GM20431 (cell line): ENCODE results near the gene ZNF3.

Experiments
- in situ Hi-C: fragments of 300-500 bp; cut with MseI, MboI; formaldehyde crosslinking; loops from one replicate; pipeline ENCODE4 v1.15.0; 2020; ENCODE audit warnings: low sequenced_read_pairs; ENCODE audit not compliant: unreplicated experiment

Gene ZNF3

DNA sequence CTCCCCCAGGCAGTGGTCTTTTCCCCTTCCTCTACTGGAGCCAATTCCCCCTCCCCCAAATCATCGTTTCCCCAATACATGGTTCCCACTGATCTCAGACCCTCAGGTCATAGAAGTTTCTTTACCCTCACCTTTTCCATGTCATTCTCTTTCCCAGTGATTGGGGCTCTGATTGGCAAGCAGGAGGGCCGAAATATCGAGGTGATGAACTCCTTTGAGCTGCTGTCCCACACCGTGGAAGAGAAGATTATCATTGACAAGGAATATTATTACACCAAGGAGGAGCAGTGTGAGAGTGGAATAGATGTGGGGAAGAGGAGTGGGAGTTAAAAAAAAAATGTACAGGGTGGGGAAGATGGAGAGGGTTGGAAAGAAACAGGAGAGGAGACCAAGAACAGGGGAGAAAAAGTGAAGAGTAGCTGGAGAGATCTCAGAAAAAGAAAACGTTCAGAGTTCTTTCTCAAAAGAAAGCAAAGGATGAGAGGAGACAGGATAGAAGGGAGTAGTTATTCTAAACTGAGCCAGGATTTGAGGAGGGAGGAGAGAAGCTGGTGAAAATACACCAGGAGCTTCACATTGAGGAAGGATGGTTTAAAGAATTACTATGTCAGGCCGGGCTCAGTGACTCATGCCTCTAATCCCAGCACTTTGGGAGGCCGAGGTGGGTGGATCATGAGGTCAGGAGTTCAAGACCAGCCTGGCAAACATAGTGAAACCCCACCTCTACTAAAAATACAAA lies 8.1 kb upstream of the ZNF3 start:
- in situ Hi-C loops = no loop called here

DNA sequence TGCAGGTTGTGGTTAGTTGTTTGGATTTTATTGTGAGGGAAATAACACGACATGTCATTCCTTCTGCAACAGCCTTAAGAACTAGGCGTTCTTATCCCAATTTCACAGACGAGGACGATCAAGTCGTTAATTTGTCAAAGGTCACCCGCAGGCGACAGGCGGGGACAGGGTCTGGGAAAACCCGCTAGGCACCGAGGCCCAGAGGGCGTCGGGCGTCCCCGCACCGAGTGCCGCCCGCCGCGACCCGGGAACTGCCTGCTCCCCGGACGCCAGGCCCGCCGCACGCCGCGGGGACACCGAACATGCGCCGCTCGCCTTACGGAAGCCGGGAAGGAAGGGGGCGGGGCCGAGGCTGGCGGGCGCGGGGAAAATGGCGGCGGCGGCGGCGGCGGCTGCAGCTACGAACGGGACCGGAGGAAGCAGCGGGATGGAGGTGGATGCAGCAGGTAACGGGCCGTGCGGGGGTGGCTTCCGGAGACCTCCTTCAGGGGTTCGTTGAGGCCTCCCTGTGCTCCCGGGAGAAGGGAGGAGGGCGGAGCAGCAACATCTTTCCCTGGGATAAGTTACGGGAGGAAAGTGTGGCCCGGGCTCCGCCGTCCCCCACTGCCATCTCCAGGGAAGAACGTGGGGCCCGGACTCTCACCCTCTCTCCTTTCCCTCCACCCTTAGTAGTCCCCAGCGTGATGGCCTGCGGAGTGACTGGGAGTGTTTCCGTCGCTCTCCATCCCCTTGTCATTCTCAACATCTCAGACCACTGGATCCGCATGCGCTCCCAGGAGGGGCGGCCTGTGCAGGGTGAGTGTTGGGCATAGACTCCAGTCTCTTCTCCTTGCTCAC lies 7.3 kb upstream of the ZNF3 start, which contains the start of gene COPS6:
COPS6 (plus strand) TSS at position 349 of the 837 bp plus-strand sequence; CDS start at position 371, 22 bp downstream.
- in situ Hi-C loops = no loop called here

DNA sequence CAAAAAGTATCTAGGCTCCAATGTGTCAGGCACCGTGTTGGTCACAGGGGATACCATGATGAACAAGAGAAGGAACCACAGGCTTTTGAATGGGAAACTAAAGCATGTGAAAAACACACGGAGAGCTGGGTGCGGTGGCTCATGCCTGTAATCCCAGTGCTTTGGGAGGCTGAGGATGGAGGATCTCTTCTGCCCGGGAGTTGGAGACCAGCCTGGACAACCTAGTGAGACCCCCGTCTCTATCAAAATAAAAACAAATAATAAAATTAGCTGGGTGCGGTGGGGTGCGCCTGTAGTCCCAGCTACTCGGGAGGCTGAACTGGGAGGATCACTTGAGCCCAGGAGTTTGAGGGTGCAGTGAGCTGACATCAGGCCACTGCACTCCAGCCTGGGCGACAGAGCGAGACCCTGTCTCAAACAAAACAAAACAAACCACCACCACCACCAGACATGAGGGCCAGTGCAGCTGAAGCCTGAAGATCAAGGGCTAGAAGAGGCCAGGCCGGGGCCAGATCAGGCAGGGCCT lies 6.6 kb upstream of the ZNF3 start:
- in situ Hi-C loops = no loop called here

DNA sequence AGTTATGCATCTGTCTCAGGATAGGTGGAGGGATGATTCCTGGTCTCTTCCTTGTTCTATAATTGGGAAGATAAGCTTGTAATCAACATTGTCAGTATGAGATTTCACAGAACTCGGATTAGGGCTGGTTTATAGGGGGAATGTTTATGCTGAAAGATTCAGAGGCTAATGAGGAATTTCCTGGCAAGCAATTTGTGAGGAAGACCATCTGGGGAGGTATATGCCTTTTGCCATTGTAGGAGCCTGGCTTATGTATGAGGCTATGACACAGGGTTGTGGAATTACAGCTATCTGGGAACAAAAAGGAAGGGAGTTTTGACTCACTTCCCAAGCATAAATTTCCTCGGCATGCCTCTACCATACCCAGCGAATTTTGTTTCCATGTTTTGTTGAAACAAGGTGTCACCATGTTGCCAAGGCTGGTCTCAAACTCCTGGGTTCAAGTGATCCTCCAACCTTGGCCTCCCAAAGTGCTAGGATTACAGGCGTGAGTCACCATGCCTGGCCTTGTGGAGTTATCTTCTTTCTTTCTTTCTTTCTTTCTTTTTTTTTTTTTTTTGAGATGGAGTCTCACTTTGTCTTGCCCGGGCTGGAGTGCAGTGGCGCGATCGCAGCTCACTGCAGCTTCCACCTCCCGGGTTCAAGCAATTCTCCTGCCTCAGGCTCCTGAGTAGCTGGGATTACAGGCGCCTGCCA lies 5.7 kb upstream of the ZNF3 start:
- in situ Hi-C loops = no loop called here

DNA sequence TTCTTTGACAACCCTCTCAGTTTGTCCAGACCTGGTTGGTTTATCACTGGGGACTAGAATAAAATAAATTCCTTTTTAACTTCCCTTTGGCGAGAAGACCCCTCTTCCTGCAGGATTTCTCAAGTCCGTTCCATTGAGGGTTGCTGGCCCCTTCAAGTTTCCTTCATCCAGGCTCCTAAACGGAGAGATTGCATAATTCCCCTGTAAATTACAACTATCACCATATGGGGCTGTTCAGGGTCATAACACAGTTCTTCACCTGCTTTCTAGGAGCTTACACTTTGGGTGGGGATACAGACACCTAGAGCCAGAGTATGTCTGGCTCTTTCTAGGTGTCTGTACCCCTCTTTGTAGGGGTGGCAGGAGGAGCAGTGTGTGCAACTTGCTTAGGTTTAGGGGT lies 4.0 kb upstream of the ZNF3 start:
- in situ Hi-C loops = no loop called here

DNA sequence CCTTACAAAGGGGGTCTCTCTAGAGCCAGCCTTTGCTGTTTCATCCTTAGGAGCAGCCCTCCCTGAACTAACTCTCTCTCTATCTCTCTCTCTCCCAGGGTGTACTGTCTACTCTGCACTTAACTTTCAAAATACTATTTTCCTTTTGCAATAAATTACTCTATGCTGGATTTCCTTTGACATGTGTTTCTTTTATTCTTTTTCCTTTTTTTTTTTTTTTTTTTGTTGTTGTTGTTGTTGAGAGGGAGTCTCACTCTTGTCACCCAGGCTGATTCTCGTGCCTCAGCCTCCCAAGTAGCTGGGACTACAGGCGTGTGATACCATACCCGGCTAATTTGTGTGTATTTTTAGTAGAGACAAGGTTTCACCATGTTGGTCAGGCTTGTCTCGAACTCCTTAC lies 1.5 kb upstream of the ZNF3 start:
- in situ Hi-C loops = no loop called here

DNA sequence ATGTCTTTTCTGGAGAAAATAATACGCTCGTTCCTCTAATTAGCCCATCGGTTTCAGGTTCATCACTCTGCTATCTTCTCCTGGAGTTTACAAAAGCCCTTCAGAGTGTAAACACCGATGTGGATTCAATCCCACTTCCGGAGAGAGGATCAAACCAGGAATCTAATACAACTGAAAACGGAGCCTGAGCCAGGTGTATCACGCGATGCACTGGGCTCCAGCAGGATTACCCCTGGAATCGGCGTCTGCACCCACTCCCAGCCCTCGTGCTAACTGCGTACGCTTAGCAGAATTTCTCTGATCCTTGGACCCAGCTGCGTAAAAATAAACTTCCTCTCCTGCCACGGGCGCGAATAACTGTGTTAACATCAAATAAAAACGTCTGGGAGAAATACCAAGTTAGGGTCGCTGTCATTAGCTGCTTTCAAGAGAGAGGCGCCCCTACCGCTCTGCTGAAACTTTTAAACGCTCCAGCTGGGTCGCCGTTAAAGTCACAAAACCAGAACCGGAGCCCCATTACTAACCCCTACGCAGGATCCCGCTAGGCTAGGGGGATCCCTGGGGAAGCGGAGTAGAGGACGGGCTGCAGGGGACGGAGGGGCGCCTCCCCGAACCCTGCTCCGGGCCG lies 502 bp downstream of the ZNF3 start:
- in situ Hi-C loops = no loop called here

DNA sequence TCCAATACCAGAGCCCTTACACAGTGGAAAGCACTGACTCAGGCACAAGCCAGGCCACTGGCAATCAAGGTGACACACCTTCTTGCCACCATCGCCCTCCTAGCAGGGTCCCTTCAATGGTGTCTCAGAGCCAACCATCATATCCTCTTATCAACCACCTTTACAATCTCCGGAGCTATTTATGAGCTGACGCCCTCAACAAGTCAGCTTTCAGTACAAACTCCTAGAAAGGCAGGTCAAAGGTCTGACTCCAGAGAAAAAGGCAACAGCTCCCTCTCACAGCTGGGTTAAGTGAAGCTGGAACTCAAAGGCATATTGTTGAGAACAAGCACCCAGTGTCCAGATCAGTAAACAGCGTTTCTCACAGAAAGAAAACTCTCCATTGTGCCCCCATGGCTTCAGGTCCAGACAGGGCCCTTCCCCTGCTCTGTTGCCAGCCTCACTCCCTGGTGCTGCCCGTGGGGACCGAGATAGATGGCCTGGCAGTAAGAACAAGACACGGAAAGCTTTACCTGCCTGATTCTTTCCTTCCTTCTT lies 2.4 kb downstream of the ZNF3 start:
- in situ Hi-C loops = no loop called here

DNA sequence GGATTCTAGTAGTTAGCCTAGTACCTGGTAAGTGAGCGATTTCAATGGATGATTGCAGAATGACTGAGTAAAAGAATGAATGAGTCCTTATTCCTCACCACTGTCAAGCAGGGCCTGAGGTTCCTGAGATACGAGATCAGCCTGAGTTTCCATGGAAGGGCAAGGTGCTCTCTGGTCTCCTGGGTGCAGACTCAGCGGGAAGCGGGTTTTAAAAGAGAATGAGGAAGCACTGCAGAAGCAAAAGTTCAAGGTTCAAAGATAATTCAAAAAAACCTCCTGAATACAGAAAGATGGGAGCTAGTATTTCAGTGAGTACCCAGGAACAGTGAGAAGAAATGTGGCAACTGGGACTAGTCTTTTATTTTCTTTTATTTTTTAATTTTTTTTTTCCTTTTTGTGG lies 4.3 kb downstream of the ZNF3 start:
- in situ Hi-C loops = no loop called here

DNA sequence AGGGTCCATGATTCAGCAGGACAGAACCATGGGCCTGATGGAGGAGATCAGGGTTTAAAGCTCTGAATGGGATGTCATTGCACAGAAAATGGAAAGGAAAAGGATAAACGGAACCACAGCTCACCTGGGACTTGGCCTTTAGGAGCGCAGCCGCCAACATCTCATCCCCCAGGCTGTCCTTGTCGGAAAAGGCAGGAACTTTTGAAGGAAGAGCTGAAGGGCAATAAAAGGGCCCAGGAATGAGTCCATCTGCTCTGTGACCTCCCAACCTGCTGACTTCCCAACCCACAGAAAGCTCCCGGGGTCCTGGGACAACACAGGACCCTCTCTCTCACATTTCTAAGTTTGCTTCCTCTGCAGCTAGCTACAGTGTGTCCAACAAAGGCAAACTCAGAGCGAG lies 6.1 kb downstream of the ZNF3 start:
- in situ Hi-C loops = no loop called here

DNA sequence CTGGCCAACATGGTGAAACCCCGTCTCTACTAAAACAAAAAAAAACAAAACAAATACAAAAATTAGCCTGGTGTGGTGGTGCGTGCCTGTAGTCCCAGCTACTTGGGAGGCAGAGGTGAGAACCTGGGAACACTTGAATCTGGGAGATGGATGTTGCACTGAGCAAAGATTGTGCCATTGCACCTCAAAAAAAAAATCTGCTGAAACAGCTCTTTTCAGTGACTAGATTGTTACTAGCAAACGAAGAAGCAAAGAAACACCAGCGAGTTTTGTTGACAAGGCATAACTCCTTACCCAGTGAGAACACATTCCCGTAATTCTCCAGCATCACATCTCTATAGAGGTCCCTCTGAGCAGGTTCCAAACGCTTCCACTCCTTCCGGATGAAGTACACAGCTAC lies 6.7 kb downstream of the ZNF3 start:
- in situ Hi-C loops = no loop called here

DNA sequence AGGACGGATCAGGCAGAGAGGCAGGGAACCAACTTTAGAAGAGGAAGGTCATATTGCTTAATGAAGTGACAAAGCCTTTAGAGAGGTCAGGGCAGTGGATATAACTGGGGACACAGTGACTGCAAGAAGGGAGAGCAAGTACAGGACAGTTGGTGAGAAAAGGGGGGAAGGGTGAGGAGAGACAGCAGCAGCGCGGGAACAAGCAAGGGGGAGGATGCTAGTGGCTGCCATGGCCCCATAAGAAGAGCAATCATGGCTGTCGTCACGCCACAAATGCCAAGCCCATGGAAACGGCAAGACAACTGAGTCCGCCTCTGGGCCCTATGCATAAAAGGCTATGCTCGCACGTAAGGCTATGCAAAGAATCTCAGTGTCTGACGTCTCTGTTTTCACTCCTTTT lies 9.1 kb downstream of the ZNF3 start:
- in situ Hi-C loops = no loop called here

DNA sequence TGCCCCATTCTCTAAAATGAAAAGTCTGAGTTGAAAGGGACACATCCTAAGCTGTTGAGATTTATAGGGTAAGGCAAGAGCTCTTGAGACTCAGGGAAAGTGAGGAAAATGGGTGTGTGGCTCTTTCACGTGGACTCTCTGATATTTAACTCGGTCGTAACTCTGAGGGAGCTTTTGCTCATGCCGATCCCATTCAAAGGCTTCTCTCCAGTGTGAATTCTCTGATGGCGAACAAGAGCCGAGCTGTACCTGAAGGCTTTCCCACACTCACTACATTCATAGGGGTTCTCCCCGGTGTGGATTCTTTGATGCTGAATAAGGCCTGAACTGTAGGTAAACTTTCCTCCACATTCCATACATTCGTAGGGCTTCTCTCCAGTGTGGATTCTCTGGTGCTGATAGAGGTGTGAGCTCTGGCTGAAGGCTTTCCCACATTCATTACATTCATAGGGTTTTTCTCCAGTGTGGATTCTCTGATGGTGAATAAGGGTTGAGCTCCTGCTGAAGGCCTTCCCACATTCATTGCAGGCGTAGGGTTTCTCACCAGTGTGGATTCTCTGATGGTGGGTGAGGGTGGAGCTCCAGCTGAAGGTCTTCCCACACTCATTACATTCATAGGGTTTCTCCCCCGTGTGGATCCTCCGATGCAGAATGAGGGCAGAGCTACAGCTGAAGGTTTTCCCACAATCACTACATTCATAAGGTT lies 10.4 kb downstream of the ZNF3 start:
- in situ Hi-C loops = no loop called here

DNA sequence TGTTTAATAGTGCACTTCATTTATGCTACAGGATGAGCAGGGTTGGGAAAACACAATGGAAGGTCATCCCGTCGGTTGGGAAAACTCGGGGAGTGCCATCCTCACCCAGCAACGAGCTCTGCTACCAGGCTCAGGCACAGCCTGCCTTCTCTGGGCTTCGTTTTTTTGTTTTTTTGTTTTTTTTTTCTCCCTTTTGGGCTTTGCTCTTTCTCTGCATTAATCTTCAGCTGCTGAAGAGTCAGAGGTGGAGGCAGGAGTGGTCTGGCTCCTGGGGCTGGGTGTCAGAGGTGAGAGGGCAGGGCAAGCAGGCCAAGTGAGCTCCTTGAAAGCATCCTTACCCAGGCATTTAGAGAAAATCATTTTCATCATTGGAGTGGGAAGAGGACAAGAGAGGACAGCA lies 11.5 kb downstream of the ZNF3 start:
- in situ Hi-C loops = no loop called here

DNA sequence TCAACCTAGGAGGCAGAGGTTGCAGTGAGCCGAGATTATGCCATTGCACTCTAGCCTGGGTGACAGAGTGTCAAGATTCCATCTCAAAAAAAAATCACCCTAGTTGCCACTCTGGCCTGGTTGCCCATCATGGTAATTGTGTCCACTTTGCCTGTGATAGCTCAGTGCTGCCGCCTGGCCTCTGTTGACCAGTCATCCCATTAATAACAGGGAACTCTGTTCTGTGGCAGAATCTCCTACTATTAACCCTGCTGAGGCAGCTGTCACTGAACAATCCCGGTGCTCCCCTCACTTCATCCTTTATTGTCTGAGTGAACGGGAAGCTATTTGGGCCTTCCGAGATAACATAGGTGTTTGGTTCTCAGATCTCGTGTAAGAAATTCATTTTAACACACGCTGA lies 14.6 kb downstream of the ZNF3 start:
- in situ Hi-C loops = no loop called here

DNA sequence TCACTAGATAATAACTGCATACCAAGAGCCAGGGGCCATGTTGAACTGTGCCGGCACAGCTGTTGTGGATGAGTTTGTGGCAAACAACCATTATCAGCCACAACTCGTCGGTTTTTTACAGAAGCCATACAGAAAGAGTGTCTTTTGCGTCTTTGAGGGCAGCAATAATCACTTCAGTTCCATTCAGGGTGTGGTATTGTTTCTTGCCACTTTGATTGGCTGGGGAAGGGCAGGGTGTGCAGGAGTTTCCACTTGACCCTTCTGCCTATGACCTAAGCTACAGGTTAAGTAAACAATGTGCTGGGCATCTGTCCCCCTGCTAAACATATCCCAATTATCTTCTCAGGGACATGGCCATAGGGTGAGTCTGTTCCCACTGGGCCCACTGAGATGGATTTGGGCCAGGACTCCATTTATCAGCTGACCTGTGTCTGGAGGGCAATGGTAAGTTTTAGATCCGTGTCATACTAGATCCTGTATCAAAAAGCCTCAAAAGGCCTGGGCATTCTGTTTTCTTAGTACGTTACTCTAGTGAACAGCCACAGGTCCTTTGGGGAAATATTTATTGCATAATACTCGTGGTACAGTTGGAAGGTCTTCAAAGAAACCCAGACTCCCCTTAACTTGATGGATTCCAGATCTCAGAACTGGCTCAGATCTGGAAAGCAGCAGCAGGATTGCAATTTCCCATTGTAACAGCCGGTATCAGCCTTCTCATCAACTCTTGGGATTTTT lies 15.9 kb downstream of the ZNF3 start:
- in situ Hi-C loops = no loop called here

DNA sequence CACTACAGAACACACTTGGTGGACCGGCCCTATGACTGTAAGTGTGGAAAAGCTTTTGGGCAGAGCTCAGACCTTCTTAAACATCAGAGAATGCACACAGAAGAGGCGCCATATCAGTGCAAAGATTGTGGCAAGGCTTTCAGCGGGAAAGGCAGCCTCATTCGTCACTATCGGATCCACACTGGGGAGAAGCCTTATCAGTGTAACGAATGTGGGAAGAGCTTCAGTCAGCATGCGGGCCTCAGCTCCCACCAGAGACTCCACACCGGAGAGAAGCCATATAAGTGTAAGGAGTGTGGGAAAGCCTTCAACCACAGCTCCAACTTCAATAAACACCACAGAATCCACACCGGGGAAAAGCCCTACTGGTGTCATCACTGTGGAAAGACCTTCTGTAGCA lies 17.4 kb downstream of the ZNF3 start:
- in situ Hi-C loops = no loop called here

DNA sequence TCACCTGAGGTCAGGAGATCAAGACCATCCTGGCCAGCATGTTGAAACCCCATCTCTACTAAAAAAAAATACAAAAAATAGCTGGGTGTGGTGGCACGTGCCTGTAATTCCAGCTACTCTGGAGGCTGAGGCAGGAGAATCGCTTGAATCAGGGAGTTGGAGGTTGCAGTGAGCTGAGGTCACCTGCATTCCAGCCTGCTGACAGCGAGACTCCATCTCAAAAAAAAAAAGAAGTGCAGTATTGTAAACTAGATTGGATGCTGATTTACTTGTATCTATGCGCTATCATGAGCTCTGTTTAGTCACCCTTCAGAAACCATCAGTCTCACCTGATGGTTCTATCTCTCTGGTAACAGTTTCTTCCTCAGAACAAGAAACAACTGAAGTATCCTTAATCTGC lies 18.1 kb downstream of the ZNF3 start:
- in situ Hi-C loops = no loop called here
